ENCODE data around the gene DCUN1D3.

The DCUN1D3 gene

DNA sequence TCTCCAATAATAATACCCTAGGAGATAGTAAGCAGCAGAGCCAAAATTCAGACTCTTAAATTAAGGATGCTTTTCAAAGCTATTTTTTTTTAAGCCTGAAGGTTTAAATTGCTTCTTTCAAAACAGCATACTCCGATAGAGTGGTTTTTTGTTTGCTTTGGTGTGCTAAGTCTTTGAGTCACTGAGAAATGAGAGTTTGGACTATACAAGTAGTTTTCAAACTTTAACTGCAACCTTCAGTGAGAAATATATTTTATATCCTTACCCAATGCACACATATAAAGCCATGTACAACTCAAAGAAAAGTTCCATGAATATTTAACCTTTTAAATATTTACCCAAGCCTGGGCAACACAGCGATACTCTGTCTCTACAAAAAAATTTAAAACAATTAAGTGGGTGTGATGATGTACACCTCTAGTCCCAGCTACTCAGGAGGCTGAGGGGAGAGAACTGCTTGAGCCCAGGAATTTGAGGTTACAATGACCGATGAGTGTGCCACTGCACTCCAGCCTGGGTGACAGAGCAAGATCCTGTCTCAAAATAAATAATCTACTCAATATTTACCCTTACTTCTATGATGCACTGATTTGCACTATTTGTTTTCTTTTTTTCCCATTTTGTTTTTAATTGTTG, 19.2 kb downstream of the DCUN1D3 start:
- Mint-ChIP-seq H3K4me3 (no peak overlapping the region), H3K36me3 (ENCODE audit: low read depth) (peaks cover 17% of the 10 kb centered on the region), H3K27ac (peak overlapping the region; percentile 76 to 87 (median 79)), H3K27me3 (ENCODE audit: low read depth) (no peaks in the 10 kb centered on the region), H3K4me1 (peaks cover 20% of the 10 kb centered on the region), H3K9me3 (no peaks in the 10 kb centered on the region)
- TF ChIP-seq, protein P1, sequence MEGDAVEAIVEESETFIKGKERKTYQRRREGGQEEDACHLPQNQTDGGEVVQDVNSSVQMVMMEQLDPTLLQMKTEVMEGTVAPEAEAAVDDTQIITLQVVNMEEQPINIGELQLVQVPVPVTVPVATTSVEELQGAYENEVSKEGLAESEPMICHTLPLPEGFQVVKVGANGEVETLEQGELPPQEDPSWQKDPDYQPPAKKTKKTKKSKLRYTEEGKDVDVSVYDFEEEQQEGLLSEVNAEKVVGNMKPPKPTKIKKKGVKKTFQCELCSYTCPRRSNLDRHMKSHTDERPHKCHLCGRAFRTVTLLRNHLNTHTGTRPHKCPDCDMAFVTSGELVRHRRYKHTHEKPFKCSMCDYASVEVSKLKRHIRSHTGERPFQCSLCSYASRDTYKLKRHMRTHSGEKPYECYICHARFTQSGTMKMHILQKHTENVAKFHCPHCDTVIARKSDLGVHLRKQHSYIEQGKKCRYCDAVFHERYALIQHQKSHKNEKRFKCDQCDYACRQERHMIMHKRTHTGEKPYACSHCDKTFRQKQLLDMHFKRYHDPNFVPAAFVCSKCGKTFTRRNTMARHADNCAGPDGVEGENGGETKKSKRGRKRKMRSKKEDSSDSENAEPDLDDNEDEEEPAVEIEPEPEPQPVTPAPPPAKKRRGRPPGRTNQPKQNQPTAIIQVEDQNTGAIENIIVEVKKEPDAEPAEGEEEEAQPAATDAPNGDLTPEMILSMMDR (IDR thresholded peaks at IDR 0.05; ENCODE audit: unreplicated experiment in 3 of 3): no peak

DNA sequence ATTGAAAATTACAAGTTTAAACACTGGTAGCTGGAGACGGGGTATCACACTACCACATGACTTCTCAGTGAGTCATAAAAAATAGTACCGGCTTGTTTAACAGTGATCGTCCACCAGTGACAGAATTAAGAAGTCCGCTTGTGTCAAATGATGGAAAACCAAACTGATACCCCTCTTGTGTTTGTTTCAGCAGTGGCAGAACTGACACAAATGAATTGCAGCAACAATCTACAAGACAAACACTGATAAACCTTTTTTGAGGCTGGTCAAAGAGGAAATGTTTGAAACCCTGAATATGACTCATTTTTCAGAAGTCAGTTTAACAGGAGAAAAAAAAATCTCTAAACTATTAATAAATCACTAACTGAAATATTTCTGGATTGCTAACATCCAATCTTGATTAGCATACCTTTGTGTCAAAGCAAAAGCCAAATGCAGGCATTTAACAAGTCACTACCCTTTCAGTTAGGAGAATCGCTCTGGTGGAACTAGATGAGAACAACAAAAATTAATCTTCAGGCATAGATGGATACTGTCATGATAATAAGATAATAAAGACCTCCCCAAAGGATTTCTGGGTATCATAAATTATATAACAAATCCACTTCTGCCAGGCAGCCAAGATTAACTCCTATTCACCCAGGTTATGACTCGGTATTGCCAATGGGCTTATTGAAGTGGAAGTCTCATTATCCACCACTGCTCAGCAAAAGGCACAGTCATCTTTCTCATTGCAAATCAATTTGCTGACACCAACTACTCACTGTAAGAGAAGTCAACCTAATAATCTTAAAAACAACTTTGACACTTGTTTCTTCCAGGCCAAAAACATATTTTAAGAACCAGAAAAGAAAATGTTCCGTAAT, 20.8 kb downstream of the DCUN1D3 start:
- H3K9me3 Mint-ChIP-seq: no peaks in the 10 kb centered on the region
- H3K4me3 Mint-ChIP-seq: peak overlapping the region in 1 of 3 experiments; percentile 40
- no peaks in the 10 kb centered on the region for H3K27me3 Mint-ChIP-seq (ENCODE audit: low read depth)
- H3K36me3 Mint-ChIP-seq (ENCODE audit: low read depth): peaks cover 12% of the 10 kb centered on the region
- peaks cover 20% of the 10 kb centered on the region for H3K4me1 Mint-ChIP-seq
- TF ChIP-seq, protein P1 (IDR thresholded peaks at IDR 0.05; ENCODE audit: unreplicated experiment in 3 of 3): no peak
- peak overlapping the region; percentile 87 to 94 (median 91) for H3K27ac Mint-ChIP-seq

DNA sequence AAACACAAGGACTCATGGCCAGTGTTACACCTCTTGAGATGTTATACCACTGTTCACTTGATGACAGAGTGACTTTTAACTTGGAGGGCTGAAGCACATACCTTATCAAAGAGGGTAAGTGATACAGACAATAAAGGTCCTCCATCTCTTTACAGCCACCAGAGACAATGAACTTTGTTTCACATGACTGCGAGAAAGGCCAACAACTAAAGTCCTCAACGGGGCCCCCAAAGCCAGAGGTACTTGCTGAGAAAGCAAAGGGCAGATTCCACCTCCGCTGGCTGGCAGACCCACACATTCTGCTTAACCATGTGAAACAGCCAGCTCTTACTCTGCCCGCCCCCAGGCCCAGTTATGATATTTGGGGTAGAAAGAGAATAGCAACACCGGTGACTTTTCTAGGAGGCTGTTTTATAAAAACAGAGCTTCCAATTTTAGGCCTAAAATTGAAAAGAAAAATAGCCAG, 21.4 kb downstream of the DCUN1D3 start:
- peak overlapping the region; percentile 87 to 94 (median 91) for H3K27ac Mint-ChIP-seq
- TF ChIP-seq, protein P1 (IDR thresholded peaks at IDR 0.05; ENCODE audit: unreplicated experiment in 3 of 3): no peak
- no peaks in the 10 kb centered on the region for H3K27me3 Mint-ChIP-seq (ENCODE audit: low read depth)
- peak overlapping the region in 2 of 3 experiments; percentile 34 to 48 for H3K4me3 Mint-ChIP-seq
- H3K36me3 Mint-ChIP-seq (ENCODE audit: low read depth): peaks cover 7% of the 10 kb centered on the region
- H3K9me3 Mint-ChIP-seq: no peaks in the 10 kb centered on the region
- peaks cover 20% of the 10 kb centered on the region for H3K4me1 Mint-ChIP-seq

DNA sequence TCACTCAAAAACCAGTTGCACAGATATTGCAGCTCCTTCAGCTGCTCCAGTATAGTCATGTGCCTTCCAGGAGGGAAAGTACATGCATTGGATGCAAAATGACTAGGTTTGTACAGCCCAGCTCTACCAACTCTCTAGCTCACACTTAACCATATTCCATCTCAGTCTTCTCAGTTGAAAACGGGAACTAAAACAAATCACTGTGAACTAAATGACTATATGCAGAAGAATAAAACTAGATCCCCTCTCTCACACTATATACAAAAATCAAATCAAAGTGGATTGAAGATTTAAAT, 24.9 kb downstream of the DCUN1D3 start:
- Mint-ChIP-seq H3K4me3 (no peak overlapping the region), H3K27ac (peak overlapping the region; percentile 1 to 13 (median 8)), H3K9me3 (no peaks in the 10 kb centered on the region), H3K4me1 (peaks cover 39% of the 10 kb centered on the region), H3K27me3 (ENCODE audit: low read depth) (no peaks in the 10 kb centered on the region), H3K36me3 (ENCODE audit: low read depth) (peaks cover 7% of the 10 kb centered on the region)
- TF ChIP-seq, protein P1 (IDR thresholded peaks at IDR 0.05; ENCODE audit: unreplicated experiment in 3 of 3): no peak

DNA sequence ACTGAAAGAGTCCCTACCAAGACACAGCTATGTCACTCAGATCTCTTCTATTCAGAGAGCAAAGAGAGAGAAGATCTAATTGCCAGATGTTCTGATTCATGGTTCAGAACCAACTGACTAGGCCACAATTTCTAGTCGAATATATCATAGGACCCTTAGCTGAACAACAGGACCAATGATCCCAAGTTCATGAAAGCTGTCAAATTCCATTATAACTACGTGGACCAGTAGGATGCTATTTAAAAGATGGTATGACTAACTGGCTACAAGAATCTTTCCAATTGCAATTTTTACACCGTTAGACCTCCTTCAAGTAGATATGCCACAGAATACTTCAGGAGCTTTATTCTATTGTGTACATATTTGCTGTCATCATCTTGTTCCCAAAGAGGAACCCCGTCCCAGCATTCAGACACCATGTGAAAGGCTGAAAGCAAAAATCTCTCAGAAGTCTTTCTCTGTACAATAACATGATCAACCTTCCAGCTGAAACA, 26.0 kb downstream of the DCUN1D3 start:
- TF ChIP-seq, protein P1 (IDR thresholded peaks at IDR 0.05; ENCODE audit: unreplicated experiment in 3 of 3): no peak
- Mint-ChIP-seq H3K36me3 (ENCODE audit: low read depth) (peaks cover 7% of the 10 kb centered on the region), H3K4me1 (peaks cover 34% of the 10 kb centered on the region), H3K9me3 (no peaks in the 10 kb centered on the region), H3K4me3 (no peak overlapping the region), H3K27ac (peak overlapping the region in 2 of 3 experiments; percentile 29 to 44), H3K27me3 (ENCODE audit: low read depth) (no peaks in the 10 kb centered on the region)

Measured in nephron (organoid).